HG02642 (cell line): ENCODE data around the gene PDE6B.

Experiments used
- ATAC-seq: cut with Tn5 transposase; IDR thresholded peaks from one replicate; pipeline ENCODE4 v1.9.1; 2021; ENCODE audit warnings: mild to moderate bottlenecking; ENCODE audit not compliant: unreplicated experiment, poor library complexity

The PDE6B gene

GRCh38 chr4:621296-622070 lies 3.9 kb upstream of the PDE6B start:
- no peak for ATAC-seq

DNA sequence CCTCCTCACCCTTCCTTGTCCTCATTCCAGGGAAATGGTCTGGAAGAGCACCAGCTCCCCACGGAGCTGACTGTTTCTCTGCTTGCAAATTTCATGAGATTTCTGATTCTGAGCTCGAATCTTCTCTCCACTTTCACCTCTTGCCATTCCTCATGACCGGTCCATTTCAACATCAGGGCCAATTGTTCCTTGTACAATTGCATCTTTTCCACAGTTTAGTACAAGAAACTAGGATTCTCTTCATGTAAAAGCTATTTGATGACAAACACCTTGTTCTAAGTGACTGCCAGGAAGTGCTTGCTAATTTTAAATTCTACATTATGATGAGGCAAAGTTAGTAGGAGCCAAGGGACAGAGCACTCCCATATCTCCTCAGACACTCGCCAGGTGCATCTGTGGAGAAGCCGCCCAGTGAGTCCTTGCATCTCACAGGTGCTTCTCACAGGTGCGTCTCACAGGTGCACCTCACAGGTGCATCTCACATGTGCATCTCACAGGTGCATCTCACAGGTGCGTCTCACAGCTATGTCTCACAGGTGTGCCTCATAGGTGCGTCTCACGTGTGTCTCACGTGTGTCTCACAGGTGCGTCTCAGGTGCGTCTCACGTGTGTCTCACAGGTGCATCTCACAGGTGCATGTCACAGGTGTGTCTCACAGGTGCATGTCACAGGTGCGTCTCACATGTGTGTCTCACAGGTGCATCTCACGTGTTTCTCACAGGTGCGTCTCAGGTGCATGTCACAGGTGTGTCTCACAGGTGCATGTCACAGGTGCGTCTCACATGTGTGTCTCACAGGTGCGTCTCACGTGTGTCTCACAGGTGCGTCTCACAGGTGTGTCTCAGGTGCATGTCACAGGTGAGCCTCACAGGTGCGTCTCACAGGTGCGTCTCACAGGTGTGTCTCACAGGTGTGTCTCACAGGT lies 3.0 kb upstream of the PDE6B start:
- ATAC-seq = no peak

DNA sequence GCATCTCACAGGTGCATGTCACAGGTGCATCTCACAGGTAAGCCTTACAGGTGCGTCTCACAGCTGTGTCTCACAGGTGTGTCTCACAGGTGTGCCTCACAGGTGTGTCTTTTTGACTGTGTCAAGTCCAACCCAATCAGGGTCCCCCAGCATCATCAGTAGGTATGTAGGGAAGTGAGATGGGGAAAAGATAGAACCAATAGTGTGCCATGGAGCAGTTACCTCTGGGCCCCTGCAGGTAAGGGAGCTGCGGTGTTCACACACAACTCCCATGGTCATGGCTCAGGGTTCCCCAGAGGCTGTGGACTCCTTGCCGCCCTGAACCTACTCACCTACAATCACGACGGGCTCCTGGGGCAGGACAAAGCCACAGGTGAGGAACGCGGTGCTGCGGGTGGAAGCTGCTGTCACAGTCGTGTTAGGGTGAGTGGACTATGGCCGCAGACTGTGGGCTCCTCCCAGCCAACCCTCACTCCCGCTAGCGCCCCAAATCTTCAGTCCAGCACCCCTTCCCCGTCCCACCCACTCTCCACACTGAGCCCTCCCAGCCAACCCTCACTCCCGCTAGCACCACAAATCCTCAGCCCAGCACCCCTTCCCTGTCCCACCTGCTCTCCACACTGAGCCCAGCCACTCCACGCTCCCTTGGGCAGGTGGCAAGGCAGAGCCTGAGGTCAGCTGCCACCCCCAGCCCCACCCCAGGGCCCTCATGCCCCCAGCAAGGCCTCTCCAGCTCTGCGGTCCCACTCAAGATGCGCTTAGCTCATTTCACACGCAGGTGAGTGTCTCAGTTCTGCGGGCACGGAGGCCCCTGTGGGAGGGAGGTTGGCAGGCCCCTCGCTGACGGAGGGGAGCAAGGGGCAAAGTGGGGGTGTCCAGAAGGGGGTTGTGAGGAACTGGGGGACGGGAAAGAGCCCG lies 2.1 kb upstream of the PDE6B start:
- no peak for ATAC-seq

DNA sequence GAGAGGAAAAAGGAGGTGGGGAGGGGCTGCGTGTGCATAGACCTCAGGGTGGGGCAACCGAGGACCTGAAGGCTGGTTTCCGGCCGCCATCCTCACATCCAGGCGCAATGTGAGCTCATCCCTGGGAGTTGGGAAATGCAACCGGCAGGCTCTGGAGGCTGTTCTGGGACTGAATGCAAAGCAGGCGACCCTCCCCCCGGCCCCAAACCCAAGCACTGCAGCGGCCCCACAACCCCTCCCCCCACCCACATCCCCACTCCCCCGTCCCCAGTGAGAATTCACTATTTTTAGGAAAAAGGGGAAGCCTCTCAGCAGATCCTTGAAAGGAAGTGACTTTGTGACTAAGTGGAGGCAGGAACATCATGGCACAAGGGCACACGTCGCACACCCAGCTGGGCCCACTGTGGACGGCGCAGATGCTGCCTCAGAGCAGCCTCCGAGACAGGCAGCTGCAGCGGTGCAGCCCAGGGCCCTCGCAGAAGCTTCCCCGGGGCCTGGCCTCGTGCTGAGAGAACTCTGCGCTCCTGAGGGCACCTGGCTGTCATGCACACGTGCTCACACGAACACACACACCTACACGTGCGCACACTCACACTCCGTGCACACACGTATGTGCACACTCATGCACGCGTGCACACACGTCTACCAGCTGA lies 1.3 kb upstream of the PDE6B start:
- ATAC-seq = no peak

DNA sequence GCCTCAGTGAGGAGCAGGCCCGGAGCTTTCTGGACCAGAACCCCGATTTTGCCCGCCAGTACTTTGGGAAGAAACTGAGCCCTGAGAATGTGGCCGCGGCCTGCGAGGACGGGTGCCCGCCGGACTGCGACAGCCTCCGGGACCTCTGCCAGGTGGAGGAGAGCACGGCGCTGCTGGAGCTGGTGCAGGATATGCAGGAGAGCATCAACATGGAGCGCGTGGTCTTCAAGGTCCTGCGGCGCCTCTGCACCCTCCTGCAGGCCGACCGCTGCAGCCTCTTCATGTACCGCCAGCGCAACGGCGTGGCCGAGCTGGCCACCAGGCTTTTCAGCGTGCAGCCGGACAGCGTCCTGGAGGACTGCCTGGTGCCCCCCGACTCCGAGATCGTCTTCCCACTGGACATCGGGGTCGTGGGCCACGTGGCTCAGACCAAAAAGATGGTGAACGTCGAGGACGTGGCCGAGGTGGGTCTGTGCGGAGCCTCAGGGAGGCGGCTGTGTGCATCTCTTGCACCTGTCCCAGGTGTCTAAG lies 323 bp downstream of the PDE6B start:
- ATAC-seq = no peak

DNA sequence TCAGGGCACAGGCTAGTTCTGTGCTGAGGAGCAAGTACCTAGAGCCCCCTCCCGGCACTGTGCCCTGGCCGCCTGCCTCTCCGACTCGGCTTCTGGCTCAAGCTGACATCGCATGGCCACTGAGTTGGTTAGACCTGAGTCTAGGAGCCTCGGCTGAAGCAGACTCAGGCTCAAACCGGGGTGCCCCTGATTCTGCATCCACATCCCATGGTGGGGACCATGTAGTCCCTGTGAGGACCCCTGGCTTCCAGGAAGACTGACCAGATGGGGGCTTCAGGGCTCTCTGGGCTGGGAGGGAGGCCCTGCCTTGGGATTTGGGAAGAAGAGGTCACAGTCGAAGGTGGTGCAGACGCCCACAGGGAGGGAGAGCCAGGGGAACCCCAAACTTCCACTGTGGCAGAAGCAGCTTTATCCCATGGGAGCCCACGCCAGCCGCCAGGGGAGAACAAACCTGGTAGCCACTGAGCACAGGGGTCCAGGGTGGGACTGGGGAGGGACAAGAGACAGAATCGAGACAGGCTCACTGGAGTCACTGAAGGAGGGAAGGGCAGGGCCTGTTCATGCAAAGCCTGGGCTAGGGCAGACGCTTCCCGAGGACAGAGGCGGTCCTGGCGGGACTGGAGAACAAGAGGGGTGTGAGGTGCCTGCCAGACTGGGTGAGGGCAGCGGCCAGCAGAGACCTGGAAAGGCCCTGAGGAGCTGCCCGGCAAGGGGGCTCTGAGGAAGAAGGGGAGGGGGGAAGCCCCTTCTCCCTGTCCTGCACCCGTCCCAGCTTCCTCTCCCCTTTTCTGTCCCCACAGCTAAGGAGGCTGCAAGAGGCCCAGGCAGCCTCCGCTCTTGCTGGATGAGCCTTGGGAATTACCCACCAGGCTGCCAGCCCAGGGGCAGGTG lies 1.1 kb downstream of the PDE6B start:
- ATAC-seq = no peak

- no peak for ATAC-seq
These were observed 2.2 kb downstream of the PDE6B start for GRCh38 chr4:627347-628125.

GRCh38 chr4:628311-628741 lies 3.0 kb downstream of the PDE6B start:
- no peak for ATAC-seq

DNA sequence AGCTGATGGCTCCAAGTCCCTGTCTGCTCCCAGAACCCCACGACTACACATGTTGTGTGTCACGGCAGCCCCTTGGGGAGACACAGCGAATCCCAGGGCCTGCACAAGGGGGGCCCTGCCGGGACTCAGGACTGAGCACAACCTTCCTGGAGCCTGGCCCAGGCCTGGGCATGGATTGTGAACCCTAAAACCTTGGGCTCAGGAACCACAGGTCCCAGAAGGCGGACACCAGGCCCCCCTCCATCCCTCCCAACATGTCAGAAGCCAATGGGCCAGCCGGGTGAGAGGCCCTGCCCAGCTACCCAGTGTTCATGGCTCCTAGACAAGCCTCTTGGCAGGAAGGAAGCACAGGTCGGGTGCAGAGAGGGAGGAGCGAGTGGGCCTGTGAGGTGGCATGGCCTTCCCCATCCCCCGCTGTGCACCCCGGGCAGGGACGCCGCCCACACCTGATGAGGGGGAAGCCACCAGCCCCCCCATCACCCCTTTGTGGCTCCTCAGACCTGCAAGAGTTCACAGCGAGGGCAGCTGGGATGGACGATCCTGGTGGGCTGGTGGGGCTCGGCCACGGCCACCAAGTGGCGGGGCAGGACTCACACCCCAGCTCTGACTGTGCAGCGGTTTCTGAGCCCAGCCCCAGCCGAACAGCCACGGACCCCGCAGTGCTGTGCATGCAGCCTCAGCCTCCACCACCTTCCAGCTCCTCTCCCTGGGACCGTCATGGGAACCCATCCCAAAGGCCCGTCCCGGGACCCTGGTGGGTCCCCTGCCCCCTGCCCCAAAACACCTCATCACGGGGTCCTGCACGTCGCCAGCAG lies 3.7 kb downstream of the PDE6B start:
- ATAC-seq = no peak

DNA sequence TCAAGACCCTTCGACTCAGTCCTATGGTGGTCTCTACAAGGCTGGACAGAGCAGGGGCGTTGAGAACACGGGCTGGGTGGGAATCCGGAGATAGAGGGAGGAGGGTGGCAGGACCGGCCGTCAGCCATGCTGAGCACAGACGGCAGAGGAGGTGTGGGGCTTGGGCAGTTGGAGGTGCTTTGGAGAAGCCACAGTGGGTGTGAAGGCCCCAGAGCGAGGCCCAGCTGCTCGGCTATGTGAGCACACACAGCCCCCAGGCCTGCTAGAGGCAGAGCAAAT lies 4.2 kb downstream of the PDE6B start:
- no peak for ATAC-seq

DNA sequence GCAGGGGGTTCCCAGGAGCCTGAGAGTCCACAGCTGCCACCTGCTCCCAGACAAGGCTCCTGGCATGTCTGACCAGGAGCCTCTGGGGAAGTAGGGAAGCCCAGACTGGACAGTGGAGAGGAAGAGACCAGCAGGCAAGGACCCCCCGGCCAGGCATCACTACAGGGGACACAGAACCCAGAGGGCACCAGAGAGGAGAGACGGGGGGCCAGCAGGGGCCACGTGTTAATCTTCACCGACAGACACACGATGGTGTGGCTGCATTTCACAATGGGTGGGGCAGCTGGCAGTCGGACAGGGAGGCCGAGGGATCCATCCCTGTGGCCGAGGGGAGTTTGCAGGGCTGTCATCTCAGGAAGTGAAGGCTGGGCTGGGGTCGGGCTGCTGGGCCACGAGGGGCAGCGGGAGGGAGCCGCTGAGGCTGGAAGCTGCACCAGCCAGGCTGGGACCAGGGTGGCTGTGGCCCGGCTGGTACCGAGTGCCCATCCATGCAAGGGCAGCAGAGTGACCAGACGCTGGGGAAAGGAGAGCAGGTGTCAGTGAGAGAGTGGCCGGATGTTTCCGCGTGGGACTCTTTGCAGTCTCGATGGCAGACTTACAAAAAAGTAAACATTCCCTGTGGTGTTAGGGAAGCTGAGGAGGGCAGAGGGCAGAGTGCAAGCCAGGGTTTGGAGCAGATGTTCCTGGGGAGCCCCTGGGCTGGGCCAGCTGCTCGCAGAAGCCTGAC lies 4.7 kb downstream of the PDE6B start:
- no peak for ATAC-seq

GRCh38 chr4:630656-631055 lies 5.3 kb downstream of the PDE6B start:
- ATAC-seq = no peak

GRCh38 chr4:632196-632790 lies 6.9 kb downstream of the PDE6B start:
- no peak for ATAC-seq

DNA sequence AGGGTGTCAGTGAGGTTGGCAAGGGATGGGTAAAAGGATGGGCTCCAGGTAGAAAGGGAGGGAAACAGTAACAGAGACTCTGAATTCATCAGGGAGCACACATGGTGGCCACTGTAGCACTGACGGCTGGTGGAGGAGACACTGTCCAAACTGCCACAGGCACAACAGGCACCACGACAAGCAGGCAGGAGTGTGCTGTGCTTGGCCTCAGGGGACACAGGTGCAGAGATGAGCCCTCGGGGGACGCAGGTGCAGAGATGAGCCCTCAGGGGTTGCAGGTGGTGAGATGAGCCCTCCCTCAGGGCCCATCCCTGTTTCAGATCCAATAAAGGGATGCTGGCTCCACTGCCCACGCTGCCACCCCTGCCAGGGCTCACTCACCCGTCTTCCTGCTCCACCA lies 7.6 kb downstream of the PDE6B start:
- no peak for ATAC-seq

GRCh38 chr4:633406-633805 lies 8.0 kb downstream of the PDE6B start:
- ATAC-seq = no peak

DNA sequence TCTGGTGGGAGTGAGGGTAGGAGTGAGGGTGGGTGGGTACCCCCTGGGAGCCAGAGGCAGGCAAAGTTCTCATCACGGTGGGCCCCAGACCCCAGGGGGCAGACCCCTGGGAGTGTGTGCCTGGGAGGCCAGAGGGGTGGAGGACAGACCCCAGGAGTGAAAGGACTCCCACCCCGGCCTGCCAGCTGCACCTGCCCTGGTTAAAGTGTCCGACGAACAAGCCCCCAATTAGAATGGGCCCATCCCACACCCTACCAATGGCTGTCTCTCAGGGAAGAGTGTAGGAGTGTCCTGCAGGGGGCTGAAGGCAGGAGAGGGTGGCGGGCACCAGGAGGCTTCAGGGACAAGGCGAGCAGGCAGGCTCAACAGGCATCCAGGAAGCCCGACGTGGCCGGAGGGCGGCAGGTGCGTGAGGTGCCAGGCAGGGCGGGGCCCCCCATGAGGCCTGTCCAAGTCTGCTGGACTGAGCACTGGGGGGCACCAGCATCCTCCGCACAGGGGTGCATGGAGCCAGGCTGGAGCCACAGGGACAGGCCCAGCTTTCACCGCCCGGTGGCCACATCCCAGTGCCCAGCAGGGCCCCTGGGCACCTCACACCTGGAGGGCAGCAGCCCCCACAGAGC lies 8.7 kb downstream of the PDE6B start:
- ATAC-seq = no peak
